A673 (cell line): ENCODE results near the gene IQGAP1. TPM values are rescaled to one million over a fixed set of nuclear protein-coding genes. Genes with fewer than 3 reads are reported as not detected.

Experiments
- BruUV-seq: library from RNA; stranded (reverse); fragments of 400-500 nt; replicated peaks from 2 replicates; lab custom pipeline; 2021; lab: Mats Ljungman, UMichigan
- CTCF ChIA-PET: fragments of 300-600 bp; sonication (Branson Sonifier 250); formaldehyde crosslinking; loops from one replicate; lab custom pipeline; 2022; ENCODE audit warnings: antibody characterized with exemption; lab: Charles Lee
- POLR2A ChIA-PET: fragments of 300-600 bp; sonication (Branson Sonifier 250); formaldehyde crosslinking; loops from one replicate; lab custom pipeline; 2022; ENCODE audit warnings: antibody characterized with exemption; ENCODE audit not compliant: low non-redundant PET; lab: Charles Lee
- DNase-seq: peaks from one replicate; pipeline ENCODE4 v3.0.0-alpha.2; 2015; ENCODE audit warnings: low spot score
- H3K27ac ChIP-seq: fragments of 200-600 bp; sonication (generic); 2 replicates; pipeline ENCODE4 v1.5.1; 2016; ENCODE audit warnings: mixed run types, low read depth, mild to moderate bottlenecking, mixed read lengths, antibody characterized with exemption, low read length; ENCODE audit not compliant: poor library complexity, severe bottlenecking
- H3K27me3 ChIP-seq: fragments of 200-600 bp; sonication (generic); replicated peaks from 2 replicates; pipeline ENCODE4 v1.6.1; 2017; ENCODE audit warnings: mixed run types, low read depth, mild to moderate bottlenecking, mixed read lengths, antibody characterized with exemption, low read length; ENCODE audit not compliant: insufficient read depth, poor library complexity
- H3K36me3 ChIP-seq: fragments of 200-600 bp; sonication (generic); 2 replicates; pipeline ENCODE4 v1.6.1; 2016; ENCODE audit warnings: mixed run types, mild to moderate bottlenecking, mixed read lengths, antibody characterized with exemption, low read length; ENCODE audit not compliant: insufficient read depth, poor library complexity, severe bottlenecking
- H3K4me1 ChIP-seq: fragments of 200-600 bp; sonication (generic); 2 replicates; pipeline ENCODE4 v1.6.1; 2017; ENCODE audit warnings: mixed run types, mild to moderate bottlenecking, mixed read lengths, antibody characterized with exemption, low read length; ENCODE audit not compliant: insufficient read depth, poor library complexity, severe bottlenecking
- H3K4me3 ChIP-seq: fragments of 200-600 bp; sonication (generic); 2 replicates; pipeline ENCODE4 v1.5.1; 2016; ENCODE audit warnings: low read depth, mixed run types, mild to moderate bottlenecking, mixed read lengths, low read length; ENCODE audit not compliant: poor library complexity, severe bottlenecking
- H3K9me3 ChIP-seq: fragments of 200-600 bp; sonication (generic); 2 replicates; pipeline ENCODE4 v1.6.1; 2016; ENCODE audit warnings: mixed run types, low read depth, mild to moderate bottlenecking, mixed read lengths, antibody characterized with exemption, low read length; ENCODE audit not compliant: poor library complexity, severe bottlenecking
- EZH2 ChIP-seq: fragments of 200-600 bp; sonication (generic); IDR thresholded peaks from 2 replicates; pipeline ENCODE4 v1.6.1; 2017; ENCODE audit warnings: borderline replicate concordance, low read depth, mild to moderate bottlenecking, mixed read lengths, antibody characterized with exemption, low read length; ENCODE audit not compliant: poor library complexity, severe bottlenecking
- intact Hi-C: fragments of 100-400 bp; cut with micrococcal nuclease; formaldehyde crosslinking; loops from one replicate; pipeline ENCODE4 v1.10.0; 2022; ENCODE audit not compliant: unreplicated experiment
- total RNA-seq: library from RNA; stranded (reverse); gene quantifications from 2 replicates; pipeline ENCODE4 v1.2.3, GENCODE V29; 2021
- TF ChIP-seq, protein P1 (sequence below): fragments of 300-800, 200-600 bp; sonication (generic); conservative IDR thresholded peaks from 2 replicates; pipeline ENCODE4 v1.5.1; 2017; ENCODE audit warnings: low read depth, mild to moderate bottlenecking, antibody characterized with exemption, low read length, moderate library complexity, mixed read lengths

The IQGAP1 gene
- total RNA-seq, 1 experiment from 2014 or later = 119 TPM

DNA sequence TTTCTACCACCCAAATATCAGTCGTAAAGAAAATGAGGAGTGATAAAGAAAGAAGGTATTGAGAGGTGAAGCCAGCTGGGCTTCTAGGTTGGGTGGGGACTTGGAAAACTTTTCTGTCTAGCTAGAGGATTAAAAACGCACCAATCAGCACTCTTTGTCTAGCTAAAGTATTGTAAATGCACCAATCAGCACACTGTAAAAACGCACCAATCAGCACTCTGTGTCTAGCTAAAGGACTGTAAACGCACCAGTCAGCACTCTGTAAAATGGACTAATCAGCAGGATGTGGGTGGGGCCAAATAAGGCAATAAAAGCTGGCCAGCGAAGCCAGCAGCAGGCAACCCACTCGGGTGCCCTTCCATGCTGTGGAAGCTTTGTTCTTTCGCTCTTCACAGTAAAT, 13.0 kb upstream of the IQGAP1 start:
- Histone ChIP-seq H3K9me3 (no peaks in the 10 kb centered on the region), H3K4me1 (no peaks in the 10 kb centered on the region), H3K36me3 (no peaks in the 10 kb centered on the region), H3K27ac (no peak overlapping the region), H3K27me3 (no peaks in the 10 kb centered on the region), H3K4me3 (no peak overlapping the region)
- no TSS peak for BruUV-seq
- CTCF ChIA-PET = no interaction called here
- TF ChIP-seq EZH2 = no peak
- TF ChIP-seq, protein P1, sequence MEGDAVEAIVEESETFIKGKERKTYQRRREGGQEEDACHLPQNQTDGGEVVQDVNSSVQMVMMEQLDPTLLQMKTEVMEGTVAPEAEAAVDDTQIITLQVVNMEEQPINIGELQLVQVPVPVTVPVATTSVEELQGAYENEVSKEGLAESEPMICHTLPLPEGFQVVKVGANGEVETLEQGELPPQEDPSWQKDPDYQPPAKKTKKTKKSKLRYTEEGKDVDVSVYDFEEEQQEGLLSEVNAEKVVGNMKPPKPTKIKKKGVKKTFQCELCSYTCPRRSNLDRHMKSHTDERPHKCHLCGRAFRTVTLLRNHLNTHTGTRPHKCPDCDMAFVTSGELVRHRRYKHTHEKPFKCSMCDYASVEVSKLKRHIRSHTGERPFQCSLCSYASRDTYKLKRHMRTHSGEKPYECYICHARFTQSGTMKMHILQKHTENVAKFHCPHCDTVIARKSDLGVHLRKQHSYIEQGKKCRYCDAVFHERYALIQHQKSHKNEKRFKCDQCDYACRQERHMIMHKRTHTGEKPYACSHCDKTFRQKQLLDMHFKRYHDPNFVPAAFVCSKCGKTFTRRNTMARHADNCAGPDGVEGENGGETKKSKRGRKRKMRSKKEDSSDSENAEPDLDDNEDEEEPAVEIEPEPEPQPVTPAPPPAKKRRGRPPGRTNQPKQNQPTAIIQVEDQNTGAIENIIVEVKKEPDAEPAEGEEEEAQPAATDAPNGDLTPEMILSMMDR = no peak
- POLR2A ChIA-PET = no interaction called here
- intact Hi-C loops = no loop called here
- DNase-seq = no peak

DNA sequence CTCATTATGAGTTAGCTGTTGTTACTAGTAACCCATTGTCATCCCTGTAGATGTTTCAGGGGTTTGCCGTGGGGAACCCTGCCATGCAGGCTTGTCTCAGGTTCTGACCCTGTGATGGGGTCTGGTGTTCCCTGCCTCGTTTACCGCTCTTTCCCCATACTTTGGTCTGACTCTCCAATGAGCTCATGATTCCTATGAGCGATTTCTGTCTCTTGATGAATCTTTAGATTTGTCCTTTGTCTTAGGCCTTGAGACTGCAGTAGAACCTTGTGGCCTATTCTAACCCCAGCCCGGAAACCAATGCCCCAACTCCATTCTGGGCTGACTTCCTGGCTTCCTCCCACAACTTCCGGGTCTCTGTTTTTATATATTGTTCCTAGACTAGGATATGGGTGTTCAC, 11.3 kb upstream of the IQGAP1 start:
- Histone ChIP-seq H3K4me1 (no peaks in the 10 kb centered on the region), H3K36me3 (no peaks in the 10 kb centered on the region), H3K4me3 (no peak overlapping the region), H3K9me3 (no peaks in the 10 kb centered on the region), H3K27me3 (no peaks in the 10 kb centered on the region), H3K27ac (no peak overlapping the region)
- intact Hi-C loops = no loop called here
- POLR2A ChIA-PET = no interaction called here
- CTCF ChIA-PET = no interaction called here
- BruUV-seq = no TSS peak
- TF ChIP-seq, protein P1 = no peak
- no peak for TF ChIP-seq EZH2
- no peak for DNase-seq

DNA sequence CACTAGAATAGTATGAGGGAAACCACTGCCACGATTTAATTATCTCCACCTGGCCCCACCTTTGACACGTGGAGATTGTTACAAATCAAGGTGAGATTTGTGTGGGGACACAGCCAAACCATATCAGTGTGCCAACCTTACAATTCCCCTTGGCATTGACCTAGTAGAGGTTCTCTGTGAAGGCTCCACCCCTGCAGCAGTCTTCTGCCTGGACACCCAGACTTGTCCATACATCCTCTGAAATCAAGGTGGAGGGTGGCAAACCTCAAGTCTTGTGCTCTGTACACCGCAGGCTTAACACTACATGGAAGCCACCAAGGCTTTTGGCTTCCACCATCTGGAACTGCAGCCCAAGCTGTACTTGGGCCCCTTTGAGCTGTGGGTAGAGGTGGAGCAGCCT, 8.8 kb upstream of the IQGAP1 start:
- ChIA-PET CTCF (no interaction called here), POLR2A (no interaction called here)
- intact Hi-C loops = no loop called here
- no peaks in the 10 kb centered on the region for H3K9me3 ChIP-seq
- BruUV-seq = no TSS peak
- no peaks in the 10 kb centered on the region for H3K27me3 ChIP-seq
- H3K4me3 ChIP-seq = no peak overlapping the region
- no peak overlapping the region for H3K27ac ChIP-seq
- TF ChIP-seq, protein P1 = no peak
- TF ChIP-seq EZH2 = no peak
- no peaks in the 10 kb centered on the region for H3K4me1 ChIP-seq
- no peaks in the 10 kb centered on the region for H3K36me3 ChIP-seq
- DNase-seq = no peak
